Erythroblast (primary cell): ENCODE results near the gene PGK1.

Source experiments
- GATA1 ChIP-seq: IDR thresholded peaks from 2 replicates; pipeline ENCODE4 v1.6.1; 2011; ENCODE audit warnings: low read depth, mild to moderate bottlenecking, control low read depth, low read length, moderate library complexity
- POLR2A ChIP-seq: IDR thresholded peaks from 2 replicates; pipeline ENCODE4 v1.6.1; 2011; ENCODE audit warnings: mild to moderate bottlenecking, low read length

DNA sequence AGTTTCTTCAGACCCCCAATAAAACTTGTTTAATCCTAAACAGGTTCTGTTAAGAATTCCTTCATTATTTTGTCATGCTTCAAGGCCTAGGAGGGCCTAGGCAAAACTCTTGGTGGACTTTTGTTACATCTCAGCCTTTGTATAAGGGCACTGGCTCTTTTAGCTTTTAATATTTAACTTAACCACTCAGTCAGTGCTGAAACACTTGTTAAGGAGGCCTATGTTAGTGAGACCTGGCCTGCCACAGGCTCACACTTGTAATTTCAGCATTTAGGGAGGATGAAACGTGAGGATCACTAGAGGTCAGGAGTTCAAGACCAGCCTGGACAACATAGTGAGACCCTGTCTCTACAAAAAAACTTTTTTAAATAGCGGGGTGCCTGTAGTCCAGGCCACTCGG lies 32.7 kb upstream of the PGK1 start:
- TF ChIP-seq POLR2A (no peak), GATA1 (no peak)
